Esophagus (tissue), 2 donors: ENCODE data around the gene TCP11. TPM values are rescaled to one million over a fixed set of nuclear protein-coding genes. Genes with fewer than 3 reads are reported as not detected.
"Not testable (repeated sequence)": the region's sequence is repeated elsewhere in the genome, so short reads cannot be mapped to it uniquely, and the experiment has no call there.

Experiments
- H3K27ac ChIP-seq, 2 donors: one replicate each; pipeline ENCODE4 v1.5.1; 2013; ENCODE audit warnings: low read depth in 2 of 2, mild to moderate bottlenecking in 2 of 2, inconsistent platforms in 1 of 2, low read length in 1 of 2, moderate library complexity in 1 of 2
- H3K27me3 ChIP-seq, 2 donors: one replicate each; pipeline ENCODE4 v1.6.1; 2013; ENCODE audit warnings: low read length in 2 of 2, control low read depth in 1 of 2, mild to moderate bottlenecking in 1 of 2; ENCODE audit not compliant: insufficient read depth in 2 of 2, control insufficient read depth in 1 of 2
- H3K36me3 ChIP-seq, 2 donors: one replicate each; pipeline ENCODE4 v1.6.1; 2013; ENCODE audit warnings: low read length in 1 of 2; ENCODE audit not compliant: control insufficient read depth in 2 of 2, insufficient read depth in 2 of 2
- H3K4me1 ChIP-seq, 2 donors: one replicate each; pipeline ENCODE4 v1.6.1; 2013; ENCODE audit warnings: low read length in 1 of 2; ENCODE audit not compliant: control insufficient read depth in 2 of 2, insufficient read depth in 2 of 2
- H3K4me3 ChIP-seq, 2 donors: one replicate each; pipeline ENCODE4 v1.5.1; 2013; ENCODE audit warnings: low read length in 2 of 2, mild to moderate bottlenecking in 2 of 2, low read depth in 1 of 2, moderate library complexity in 1 of 2
- H3K9me3 ChIP-seq, 2 donors: one replicate each; pipeline ENCODE4 v1.6.1; 2013; ENCODE audit warnings: mild to moderate bottlenecking in 2 of 2, low read depth in 1 of 2, low read length in 1 of 2, moderate library complexity in 1 of 2; ENCODE audit not compliant: control insufficient read depth in 2 of 2, insufficient read depth in 1 of 2
- WGBS, 2 donors: extraction: QIAGEN DNeasy Blood & Tissue Kit; methylation state at CpG; one replicate each; pipeline ENCODE4 v1.1.7; 2013; 5-methylcytosine and 5-hydroxymethylcytosine counted together
- polyA plus RNA-seq, 2 donors: library from polyadenylated mRNA; stranded (reverse); fragments of 200-250 nt; gene quantifications; one replicate each; pipeline ENCODE4 v1.2.3, GENCODE V29; 2013
- donor health status: healthy with polysubstance abuse.
- donor health status: Bipolar disorder and iron deficiency.

TCP11 gene
- polyA plus RNA-seq, 2 donors = 0.02 TPM; not detected in 1

GRCh38 chr6:35107761-35108160, 33.4 kb downstream of the TCP11 start:
- WGBS, 2 donors = 54 to 59% methylated on average over 5 of the region's 5 CpGs
- not testable (repeated sequence) for H3K4me3 ChIP-seq, H3K4me1 ChIP-seq, H3K27ac ChIP-seq, H3K36me3 ChIP-seq, H3K27me3 ChIP-seq, H3K9me3 ChIP-seq

- not testable (repeated sequence) for H3K9me3 ChIP-seq, H3K36me3 ChIP-seq, H3K27me3 ChIP-seq, H3K27ac ChIP-seq, H3K4me1 ChIP-seq, H3K4me3 ChIP-seq
- 59 to 62% methylated on average over 8 of the region's 8 CpGs for whole genome bisulfite sequencing, 2 donors
Measured at GRCh38 chr6:35107208-35107607, 33.9 kb downstream of the TCP11 start.

- H3K36me3 ChIP-seq, H3K4me3 ChIP-seq, H3K27ac ChIP-seq, H3K9me3 ChIP-seq, H3K4me1 ChIP-seq, H3K27me3 ChIP-seq: not testable (repeated sequence)
- 82 to 91% methylated on average over 6 of the region's 6 CpGs for WGBS, 2 donors
Measured at GRCh38 chr6:35106061-35106460, 35.1 kb downstream of the TCP11 start.

- H3K36me3 ChIP-seq = no peaks in the 10 kb centered on the region
- H3K27me3 ChIP-seq = no peaks in the 10 kb centered on the region
- H3K27ac ChIP-seq = no peak overlapping the region
- H3K4me1 ChIP-seq = no peaks in the 10 kb centered on the region
- no peak overlapping the region for H3K4me3 ChIP-seq
- H3K9me3 ChIP-seq = no peaks in the 10 kb centered on the region
- WGBS, 2 donors = 99% methylated on average over 3 of the region's 3 CpGs
Measured at GRCh38 chr6:35105078-35105477, 36.1 kb downstream of the TCP11 start.

GRCh38 chr6:35099116-35099515, 42.0 kb downstream of the TCP11 start:
- Histone ChIP-seq H3K27ac (no peak overlapping the region), H3K9me3 (no peaks in the 10 kb centered on the region), H3K4me1 (no peaks in the 10 kb centered on the region), H3K36me3 (no peaks in the 10 kb centered on the region), H3K4me3 (no peak overlapping the region), H3K27me3 (no peaks in the 10 kb centered on the region)
- 93 to 98% methylated on average over 5 of the region's 5 CpGs for WGBS, 2 donors

- Histone ChIP-seq H3K27me3 (no peaks in the 10 kb centered on the region), H3K4me1 (no peaks in the 10 kb centered on the region), H3K9me3 (no peaks in the 10 kb centered on the region), H3K27ac (peak overlapping the region in 1 of 2 donors; percentile 4), H3K4me3 (no peak overlapping the region), H3K36me3 (no peaks in the 10 kb centered on the region)
- WGBS, 2 donors = 15 to 22% methylated on average over 4 of the region's 4 CpGs
Measured at GRCh38 chr6:35096129-35096862, 44.8 kb downstream of the TCP11 start.

- Histone ChIP-seq H3K27me3 (no peaks in the 10 kb centered on the region), H3K9me3 (no peaks in the 10 kb centered on the region), H3K4me1 (no peaks in the 10 kb centered on the region), H3K36me3 (peaks cover 0 to 2% of the 10 kb centered on the region in 2 donors), H3K4me3 (no peak overlapping the region), H3K27ac (no peak overlapping the region)
- WGBS, 2 donors = 78 to 80% methylated on average over 4 of the region's 4 CpGs
Measured at GRCh38 chr6:35094183-35094582, 47.0 kb downstream of the TCP11 start.

GRCh38 chr6:35093783-35094182, 47.4 kb downstream of the TCP11 start:
- Histone ChIP-seq H3K27ac (peak overlapping the region in 1 of 2 donors; percentile 15), H3K4me1 (no peaks in the 10 kb centered on the region), H3K27me3 (no peaks in the 10 kb centered on the region), H3K4me3 (no peak overlapping the region), H3K9me3 (no peaks in the 10 kb centered on the region), H3K36me3 (peaks cover 0 to 2% of the 10 kb centered on the region in 2 donors)
- 87 to 91% methylated on average over 6 of the region's 6 CpGs for WGBS, 2 donors

GRCh38 chr6:35093118-35093445, 48.1 kb downstream of the TCP11 start:
- no peak overlapping the region for H3K4me3 ChIP-seq
- 74% methylated on average over 5 of the region's 5 CpGs for WGBS, 2 donors

GRCh38 chr6:35092362-35093117, 48.6 kb downstream of the TCP11 start:
- Histone ChIP-seq H3K4me1 (peaks cover 0 to 6% of the 10 kb centered on the region in 2 donors), H3K9me3 (no peaks in the 10 kb centered on the region), H3K4me3 (no peak overlapping the region), H3K36me3 (peaks cover 8 to 12% of the 10 kb centered on the region in 2 donors), H3K27ac (peak overlapping the region in 1 of 2 donors; percentile 51), H3K27me3 (no peaks in the 10 kb centered on the region)
- WGBS, 2 donors = 76% methylated on average over 5 of the region's 5 CpGs

More at GRCh38 chr6:35093118-35093445, 48.1 kb downstream of the TCP11 start:
- Histone ChIP-seq H3K27ac (no peak overlapping the region), H3K36me3 (peaks cover 6 to 7% of the 10 kb centered on the region in 2 donors), H3K9me3 (no peaks in the 10 kb centered on the region), H3K27me3 (no peaks in the 10 kb centered on the region), H3K4me1 (peaks cover 0 to 5% of the 10 kb centered on the region in 2 donors)
